Stimulated activated CD8-positive, alpha-beta memory T cell treated with anti-CD3 and anti-CD28 coated beads, Interleukin-15, amount 100 ng/mL, for 4 hours (primary cell): ENCODE results near the gene TIMM8A.

ENCODE experiments used
- DNase-seq, 2 donors: peaks; one replicate each; pipeline ENCODE4 v3.0.0-alpha.2; 2020; ENCODE audit warnings: low read depth in 2 of 2

TIMM8A gene, protein sequence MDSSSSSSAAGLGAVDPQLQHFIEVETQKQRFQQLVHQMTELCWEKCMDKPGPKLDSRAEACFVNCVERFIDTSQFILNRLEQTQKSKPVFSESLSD

DNA sequence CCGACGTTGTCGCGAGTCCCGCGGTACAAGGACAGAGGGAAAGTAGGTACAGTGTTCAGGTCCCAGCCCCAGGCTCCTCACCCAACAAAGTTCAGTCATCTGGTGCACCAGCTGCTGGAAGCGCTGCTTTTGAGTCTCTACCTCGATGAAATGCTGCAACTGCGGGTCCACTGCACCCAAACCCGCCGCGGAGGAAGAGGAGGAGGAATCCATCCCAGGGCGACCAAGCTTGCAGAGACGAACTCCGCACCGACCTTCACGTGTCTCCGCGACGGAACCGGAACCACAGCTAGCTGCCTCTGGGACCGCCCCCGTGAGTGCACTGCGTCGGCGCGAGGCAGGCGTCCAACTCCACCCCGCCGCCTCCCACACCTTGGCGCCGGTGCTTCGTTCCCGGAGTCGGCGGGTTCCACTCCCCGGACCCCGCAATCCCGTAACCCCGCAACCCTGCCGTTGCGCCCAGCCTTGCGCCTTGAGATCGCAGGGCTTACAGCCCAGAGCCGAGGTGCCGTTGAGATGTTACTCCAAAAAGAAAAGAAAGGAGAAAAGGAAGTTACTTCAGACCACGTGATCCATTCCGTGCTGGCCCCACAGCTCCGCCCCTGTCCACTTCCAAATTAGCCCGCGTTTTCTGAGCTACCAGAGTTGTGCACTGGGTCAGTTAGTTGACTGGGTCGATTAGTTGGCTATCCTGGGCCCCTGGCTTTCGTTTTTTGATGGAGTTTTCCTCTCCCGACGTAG, at the start of gene TIMM8A:
TSS of gene TIMM8A (minus strand) at position 291 of the 741 bp plus-strand sequence. CDS start at position 213, 78 bp downstream.
- peak; percentile 53 to 58 for DNase-seq

DNA sequence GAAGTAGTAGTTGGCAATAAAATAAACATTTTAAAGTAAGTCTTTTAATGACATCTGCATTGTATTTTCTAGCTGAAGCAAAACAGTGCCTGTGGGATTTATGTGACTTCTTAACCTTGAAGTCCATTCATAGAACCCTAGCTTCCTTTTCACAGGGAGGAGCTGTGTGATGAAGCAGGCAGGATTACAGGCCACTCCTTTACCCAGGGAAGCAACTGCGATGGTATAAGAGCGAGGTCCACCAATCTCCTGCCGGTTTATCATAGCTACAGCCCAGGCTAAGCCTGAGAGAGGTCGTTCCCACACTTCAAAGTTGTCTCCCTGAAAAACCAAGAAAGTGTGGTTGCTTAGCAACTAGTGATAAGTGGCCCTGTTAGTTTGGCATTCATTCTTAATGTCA, 49.2 kb upstream of the TIMM8A start:
- no peak for DNase-seq

DNA sequence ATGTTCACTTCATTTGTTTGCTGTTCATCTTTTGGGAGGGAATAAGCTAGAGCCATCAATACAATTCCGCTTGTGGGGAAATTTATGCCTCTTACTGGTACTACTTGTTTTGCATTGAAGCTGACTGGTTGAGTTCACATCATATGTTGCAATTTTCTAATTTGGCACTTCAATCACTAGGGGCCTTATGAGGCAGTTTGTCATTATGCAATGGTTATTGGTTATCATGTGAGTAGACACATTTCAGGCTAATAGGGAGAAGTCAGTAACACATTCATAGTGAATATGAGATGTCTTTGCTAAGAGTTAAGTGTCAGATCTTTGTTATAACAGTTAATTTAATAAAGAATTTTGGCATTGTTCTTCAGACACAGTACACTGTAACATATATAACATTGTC, 47.2 kb upstream of the TIMM8A start:
- no peak for DNase-seq

DNA sequence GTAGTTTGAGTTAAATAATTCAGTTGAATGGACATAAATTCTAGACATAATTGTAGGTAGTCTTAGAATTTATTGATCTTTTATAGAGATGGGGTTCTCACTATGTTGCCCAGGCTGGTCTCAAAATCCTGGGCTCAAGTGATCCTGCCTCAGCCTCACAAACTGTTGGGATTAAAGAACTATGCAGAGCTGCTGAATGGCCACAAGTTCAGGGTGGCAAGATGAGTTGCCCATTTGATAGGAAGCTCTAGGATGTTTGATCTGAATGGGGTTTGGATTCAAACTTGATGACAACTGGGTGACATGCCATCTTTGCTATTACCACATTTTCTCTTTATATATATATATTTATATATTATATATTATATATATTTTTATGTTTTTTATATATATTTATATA, 45.8 kb upstream of the TIMM8A start:
- no peak for DNase-seq

DNA sequence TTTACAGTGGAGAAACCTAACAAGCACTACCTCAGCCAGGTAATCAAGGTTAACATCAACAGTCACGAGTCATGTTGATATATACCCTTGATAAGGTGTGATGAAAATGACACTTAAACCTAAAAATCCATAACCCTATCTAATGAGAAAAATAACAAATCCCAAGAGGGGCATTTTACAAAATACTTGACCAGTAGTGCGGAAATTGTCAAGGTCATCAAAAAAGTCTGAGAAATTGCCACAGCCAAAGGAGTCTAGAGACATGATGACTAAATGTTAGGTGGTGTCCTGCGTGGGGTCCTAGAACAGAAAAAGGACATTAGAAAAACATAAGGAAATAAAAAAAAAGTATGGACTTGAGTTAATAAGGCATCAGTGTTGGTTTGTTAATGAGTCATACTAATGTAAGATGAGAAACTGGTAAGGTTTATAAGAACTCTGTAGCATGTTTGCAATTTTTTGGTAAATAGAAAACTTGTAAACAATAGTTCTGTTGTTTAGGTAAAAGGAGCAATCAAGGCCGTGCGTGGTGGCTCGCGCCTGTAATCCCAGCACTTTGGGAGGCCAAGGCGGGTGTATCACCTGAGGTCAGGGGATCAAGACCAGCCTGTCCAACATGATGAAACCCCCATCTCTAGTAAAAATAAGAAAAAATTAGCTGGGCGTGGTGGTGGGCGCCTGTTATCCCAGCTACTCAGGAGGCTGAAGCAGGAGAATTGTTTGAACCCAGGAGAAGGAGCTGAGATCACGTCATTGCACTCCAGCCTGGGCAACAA, 45.2 kb upstream of the TIMM8A start:
- DNase-seq, result no peak

DNA sequence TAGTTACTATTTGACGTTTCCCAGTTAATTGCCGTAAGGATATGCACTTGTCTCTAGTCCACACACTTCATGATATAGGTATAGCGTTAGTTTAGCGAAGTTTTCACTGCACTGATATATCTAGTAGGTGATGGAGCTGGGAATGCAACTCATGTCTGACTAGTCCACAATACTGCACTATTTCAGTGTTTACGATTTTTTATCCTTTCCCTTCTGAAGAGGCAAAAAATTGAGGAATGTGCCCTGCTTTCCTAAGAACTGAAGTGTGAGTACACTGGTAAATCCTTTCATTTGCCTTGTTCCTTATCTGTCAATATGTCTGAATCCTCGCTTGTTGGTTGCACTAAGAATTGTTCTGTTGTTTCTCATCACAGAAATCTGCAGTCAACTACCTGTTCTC, 43.3 kb upstream of the TIMM8A start:
- DNase-seq, result no peak

DNA sequence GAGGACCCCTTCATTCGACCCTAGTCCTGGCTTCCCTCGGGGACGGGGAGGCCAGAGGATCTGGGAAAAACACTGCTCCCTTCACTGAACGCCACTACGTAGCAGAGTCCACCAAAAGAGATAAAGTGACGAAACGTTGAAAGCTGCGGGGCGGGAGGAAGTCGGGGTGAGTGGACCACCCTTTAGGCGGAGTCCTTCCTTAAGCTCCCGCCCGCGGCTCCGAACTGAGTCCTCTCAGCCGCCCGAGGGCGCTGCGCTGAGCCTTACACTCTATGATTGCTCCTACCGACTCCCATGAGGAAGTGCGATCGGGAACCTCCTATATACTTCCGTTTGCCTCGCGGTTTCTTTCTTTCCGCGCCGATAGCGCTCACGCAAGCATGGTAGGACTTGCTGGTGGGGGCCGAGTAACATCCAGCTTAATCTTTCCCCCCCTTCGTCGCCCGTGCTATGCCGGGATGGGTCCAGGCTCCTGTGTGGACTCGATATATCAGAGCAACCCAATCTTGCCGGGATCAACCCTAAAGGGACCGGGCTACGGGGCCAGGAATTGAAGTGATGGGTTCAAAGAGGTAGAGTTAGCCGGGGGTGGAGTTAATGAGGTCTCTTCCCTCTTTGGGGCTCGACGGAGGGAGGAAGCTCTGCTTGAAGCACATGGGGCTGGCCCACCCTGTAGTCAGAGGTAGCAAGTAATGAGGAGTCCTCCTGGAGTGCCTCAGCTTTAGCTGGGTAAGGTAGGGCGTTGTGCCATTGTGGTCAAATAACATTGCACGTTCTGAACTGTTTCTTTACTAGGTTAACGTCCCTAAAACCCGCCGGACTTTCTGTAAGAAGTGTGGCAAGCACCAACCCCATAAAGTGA, 42.4 kb upstream of the TIMM8A start, which contains the start of gene RPL36A:
TSS of gene RPL36A (plus strand) at position 348 of the 862 bp plus-strand sequence. CDS start at position 381, 33 bp downstream.
- peak; percentile 68 to 69 for DNase-seq

DNA sequence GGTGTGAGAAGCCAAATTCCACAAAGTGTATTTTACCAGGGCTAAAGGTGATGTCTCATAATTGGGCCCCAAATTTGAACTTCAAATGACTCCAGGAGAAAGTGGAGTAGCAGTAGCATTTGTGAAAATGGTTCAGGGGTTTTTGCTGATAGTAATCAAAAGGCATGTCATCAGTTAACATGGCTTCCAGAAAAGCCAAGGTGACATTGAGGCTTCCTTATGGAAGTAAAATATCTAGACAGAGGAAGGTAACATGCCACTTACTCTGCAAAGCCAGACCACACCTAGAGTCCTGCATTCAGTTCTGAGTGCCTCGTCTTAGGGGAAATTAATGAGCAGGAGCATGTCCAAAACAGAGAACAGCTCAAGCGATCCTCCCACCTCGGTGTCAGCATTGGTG, 40.1 kb upstream of the TIMM8A start:
- no peak for DNase-seq

DNA sequence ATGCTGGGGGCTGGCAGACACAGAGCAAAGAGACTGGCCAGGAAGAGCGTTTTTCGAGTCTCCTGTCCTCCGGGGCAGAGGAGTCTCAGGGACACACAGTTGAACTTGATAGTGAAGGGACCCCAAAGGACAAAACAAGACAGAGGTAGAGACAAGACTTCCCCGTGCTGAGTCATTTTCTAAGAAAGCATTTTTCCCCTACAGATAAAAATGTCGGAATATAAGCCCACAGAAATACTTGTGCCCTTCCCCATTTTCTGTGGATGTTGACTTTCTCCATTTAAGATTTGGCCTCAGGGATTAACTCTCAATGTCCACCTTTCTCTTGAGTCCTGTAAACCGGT, 38.0 kb upstream of the TIMM8A start:
- DNase-seq, result no peak

DNA sequence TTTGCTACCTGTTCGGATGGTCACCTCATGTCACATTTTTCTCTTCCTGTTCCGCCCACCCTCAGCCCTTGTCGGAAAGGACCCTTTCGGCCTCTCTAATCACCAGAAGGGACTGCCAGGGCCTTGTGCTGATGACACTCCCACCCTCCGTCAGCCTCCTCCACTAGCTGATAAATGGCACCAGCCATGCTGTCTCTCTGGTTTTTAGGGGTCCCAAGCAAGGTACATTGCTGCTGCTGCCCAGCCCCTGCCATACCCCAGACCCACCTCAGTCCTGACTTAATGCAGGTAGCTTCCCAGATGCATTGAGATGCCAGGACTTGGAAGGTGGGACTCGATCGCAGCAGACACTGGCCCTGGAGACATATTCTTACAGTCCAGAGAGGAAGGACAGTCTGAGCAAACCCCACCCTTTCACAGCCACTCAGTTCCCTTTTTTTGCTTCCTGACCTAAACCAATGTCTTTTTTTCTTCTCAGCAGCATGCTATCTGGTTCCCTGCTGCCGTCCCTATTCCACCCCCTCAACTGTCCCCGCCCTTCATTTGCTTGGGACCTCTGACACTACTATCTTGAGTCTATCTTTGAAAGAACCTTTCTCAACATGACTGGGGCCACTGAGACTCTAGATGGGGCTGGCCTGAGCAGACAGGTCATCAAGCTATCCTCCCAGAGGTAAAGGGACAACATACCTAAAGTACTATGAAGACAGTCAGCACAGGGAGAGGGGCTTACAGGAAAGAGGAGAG, 37.4 kb upstream of the TIMM8A start, which contains the start of gene BTK:
TSS of gene BTK (minus strand) at position 397 of the 747 bp plus-strand sequence. CDS start 10,907 bp downstream, outside the sequence.
- DNase-seq, result no peak

DNA sequence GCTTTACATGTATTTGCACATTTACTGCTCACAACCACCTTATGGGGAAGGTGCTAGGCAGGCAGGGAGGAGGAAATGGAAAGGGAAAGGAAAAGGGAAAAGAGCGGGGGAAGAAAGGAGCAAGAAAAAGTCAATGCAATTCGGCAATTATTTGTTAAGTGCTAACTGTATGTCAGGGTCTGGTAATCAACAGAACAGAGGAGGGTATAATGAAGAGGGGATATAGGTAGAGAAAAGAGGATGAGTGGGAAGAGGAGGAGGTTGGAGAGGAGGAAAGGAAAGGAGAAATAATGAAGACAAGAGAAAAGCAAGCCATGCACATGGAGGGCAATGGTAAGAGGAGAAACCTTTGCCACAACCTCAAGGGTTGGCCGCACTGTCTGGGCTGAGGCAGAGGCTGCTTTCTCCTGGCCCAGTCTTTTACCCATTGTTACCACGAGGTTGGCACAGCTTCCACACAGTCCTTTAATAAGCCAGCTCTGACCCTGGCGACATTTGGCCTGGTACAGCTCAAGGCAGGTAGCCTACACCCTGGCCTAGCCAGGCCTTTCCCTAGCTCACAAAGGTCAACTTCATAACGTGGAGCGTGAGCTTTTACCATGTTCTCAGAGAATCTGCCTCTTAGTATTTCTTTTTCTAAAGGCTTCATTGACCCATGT, 36.6 kb upstream of the TIMM8A start:
- DNase-seq, result no peak

DNA sequence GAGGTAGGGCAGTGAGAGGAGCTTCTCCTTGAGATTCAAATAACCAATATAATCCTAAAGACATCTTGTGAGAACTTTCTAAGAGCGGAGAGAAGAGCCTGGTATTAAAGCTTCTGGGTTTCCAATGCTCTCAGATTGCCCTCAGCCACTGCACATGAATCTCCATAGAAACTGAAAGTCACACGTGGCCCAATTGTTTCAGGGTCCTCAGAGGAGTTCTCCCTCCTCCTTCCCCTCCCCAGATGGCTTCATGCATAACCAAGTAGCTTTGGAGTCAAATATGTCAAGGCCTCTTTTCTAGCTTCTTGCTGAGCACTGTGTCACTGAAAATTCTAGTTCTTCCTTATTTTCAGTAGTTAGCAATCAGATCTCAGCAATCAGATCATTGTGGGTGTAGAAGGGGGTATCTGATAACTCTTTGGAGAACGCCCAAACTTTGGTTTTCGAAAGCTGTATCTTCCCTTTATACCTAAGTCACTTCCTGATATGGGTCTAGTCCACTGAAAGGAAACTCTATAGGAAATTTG, 35.2 kb upstream of the TIMM8A start:
- DNase-seq, result no peak

DNA sequence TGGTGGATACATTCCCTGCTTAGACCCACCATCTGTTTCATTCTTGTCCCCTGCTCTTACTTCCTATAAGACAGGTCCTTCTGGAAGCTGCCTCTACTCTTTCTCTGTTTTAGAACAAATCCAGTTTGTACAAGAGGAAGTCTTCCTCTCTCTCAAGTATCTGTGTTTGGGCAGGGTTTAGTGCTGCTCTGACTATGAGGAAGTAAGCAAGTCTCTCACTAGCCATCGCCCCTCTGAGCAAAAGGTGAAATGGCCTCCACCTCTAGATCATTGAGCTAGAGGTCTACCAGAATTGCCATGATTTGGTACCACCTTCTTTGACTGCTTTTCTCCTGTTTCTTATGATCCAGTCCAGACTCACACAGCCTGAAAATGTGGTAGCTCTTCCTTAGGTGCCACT, 29.0 kb upstream of the TIMM8A start:
- DNase-seq, result no peak

DNA sequence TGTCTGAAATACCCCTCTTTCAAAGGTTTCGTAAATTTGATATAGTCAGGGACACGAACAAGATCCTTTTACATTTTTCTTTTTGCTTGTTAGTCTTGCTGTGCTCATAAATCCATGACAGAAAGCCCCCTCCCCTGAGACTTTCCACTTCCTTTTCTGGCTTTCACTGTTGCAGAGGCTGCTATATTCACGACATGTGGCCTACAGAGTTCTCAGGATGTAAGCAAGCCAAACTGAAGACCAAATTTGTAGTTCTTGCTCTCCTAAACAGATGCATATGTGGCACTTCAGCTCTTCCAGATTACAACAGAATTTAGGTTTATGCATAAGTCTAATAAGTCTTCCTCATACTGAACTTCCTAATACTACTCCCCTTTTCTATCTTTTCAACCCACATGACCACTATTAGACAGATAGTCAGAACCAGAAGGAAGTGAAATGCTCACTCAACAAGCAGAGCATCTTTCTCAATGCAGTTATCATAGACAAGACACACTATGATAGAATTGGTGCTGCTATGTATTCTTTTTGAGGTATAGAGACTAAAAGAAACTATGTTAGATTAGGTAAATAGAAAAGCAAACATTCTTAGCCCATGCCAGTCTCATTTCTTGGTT, 22.5 kb upstream of the TIMM8A start:
- DNase-seq, result no peak

DNA sequence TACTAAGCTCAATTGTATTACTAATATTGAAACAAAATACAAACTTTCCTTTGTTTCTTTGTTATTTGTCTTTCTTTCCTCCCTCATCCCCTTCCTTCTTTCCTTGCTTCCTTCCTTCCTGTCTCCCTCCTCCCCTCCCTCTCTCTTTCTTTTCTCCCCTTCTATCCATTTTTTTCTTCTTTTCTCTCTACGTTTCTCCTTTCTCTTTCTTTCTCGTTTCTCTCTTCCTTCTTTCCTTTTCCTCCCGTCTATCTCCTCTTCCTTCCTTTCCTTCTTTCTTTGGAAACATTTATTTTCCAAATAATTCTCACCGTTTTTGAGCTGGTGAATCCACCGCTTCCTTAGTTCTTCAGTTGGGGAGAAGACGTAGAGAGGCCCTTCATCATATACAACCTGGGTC, 21.1 kb upstream of the TIMM8A start:
- no peak for DNase-seq

DNA sequence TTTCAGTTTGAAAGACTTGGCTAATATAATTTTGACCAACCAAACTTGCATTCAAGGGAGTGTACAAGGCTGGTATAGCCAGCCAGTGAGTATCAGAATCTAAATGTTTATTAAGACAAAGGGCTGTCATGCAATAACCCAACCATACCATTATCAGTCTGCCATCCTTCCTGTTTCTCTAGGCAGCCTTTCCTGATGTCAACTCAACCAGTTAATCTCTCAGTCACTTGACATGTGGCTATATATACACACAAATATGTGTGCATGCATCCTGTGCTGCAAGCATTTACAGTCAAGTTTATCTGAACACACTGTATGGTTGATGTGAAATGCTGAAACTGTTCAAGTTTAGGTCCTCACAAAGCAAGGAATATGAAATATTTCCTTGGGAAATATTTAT, 20.3 kb upstream of the TIMM8A start:
- no peak for DNase-seq

DNA sequence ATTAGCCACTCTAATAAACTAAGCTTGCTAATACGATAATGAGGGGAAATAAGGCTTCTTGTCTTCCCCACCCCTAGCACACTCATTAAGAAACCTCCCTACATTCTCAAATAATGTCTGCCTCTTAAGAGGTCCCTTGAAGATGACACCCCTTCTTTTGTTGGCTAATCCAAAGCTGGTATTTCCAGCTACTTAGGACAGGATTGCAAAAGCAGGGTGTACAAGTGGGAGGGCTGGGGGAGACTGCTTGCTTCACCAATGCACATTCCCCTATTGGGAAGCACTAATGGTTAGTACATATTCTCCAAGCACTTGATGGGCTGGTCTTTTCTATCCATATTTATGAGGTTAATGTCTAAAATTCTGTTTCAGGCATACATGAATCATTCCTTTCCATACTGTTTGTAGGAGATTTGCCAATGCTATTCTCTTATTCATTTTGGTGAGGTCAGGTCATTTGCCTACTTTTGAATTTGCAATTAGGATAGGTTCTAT, 16.8 kb upstream of the TIMM8A start:
- DNase-seq, result no peak

DNA sequence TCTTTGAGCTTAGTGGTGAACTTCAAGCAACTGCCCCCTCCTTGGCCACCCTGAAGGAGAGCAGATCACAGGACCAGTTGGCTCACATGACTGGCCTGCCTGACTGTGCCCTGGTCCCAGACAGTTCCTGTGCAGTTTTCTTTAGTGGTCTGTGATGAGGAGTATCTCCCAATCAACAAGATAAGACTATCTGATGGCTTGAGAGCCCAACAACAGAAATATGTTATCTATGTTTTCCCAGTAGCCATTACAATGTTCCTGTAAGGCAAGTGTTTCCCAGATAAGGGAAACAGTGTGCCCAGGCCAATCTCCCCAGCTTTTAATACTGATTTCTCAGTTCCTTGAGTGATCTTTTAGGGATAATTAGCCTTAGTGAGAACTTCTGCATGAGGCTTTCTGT, 14.2 kb upstream of the TIMM8A start:
- DNase-seq, result no peak

DNA sequence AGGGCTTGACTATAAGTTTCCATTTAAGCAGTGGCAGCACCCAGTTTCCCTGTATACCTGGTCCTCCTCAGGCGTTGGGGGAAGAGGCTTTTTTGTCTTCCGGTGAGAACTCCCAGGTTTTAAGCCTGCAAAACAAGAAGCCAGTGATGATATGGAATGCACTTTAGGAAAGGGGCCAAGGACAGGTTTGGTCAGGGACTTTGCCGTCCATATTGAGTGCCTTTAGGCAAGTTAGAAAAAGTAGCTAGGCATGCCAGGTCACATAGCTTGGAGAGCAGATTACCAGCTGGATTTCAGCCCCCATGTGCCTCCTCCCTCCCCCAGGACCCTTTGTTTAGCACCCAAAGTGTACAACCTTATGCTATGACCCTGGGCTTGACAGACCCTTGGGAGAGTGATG, 13.6 kb upstream of the TIMM8A start:
- DNase-seq, result no peak

DNA sequence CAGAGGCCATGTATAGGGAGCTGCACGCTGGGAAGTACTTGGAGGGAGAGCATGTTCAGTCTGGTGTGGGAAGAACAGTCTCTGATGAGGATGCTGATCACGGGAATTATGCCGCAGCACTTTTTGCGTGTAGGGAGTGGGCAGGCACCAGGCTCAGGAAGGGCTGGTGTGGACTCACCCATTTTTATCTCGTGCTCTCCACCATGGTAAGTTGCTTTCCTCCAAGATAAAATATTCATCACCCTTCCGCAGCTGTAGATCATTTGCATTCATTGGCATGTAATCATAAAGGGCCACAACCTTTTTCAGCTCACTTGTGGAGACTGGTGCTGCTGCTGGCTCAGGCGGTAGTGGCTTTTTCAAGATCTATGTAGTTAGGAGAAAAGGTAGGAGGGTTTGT, 11.8 kb upstream of the TIMM8A start:
- DNase-seq, result no peak
